K562 (cell line): ENCODE data around the gene NR1D2. TPM values are rescaled to one million over a fixed set of nuclear protein-coding genes. Genes with fewer than 3 reads are reported as not detected.

Experiments
- ATAC-seq: fragments of 200-7000 bp; cut with Tn5 transposase; 3 replicates; pipeline ENCODE4 v1.9.1; 2020; ENCODE audit warnings: moderate library complexity
- BruUV-seq: library from RNA; stranded (reverse); fragments of 400-500 nt; replicated peaks from 2 replicates; lab custom pipeline; 2021; lab: Mats Ljungman, UMichigan
- CTCF ChIA-PET: fragments of 300-600 bp; formaldehyde crosslinking; extraction: SDS; loops from one replicate; lab custom pipeline; 2021; ENCODE audit warnings: low intra/inter-chr PET ratio; lab: Yijun Ruan, JAX
- POLR2A ChIA-PET: fragments of 300-600, 350-650 bp; sonication (Branson Sonifier 250); formaldehyde crosslinking; extraction: SDS; loops from one replicate; lab custom pipeline; 2021; ENCODE audit warnings: antibody characterized with exemption, inconsistent platforms; lab: Yijun Ruan, JAX
- DNase-seq, 4 experiments: peaks; one replicate each; pipeline versions ENCODE4 v3.0.0 to v3.0.0-alpha.2; 2011 to 2018; ENCODE audit warnings: low spot score in 3 of 4, mixed read lengths in 3 of 4; ENCODE audit errors: extremely low read depth in 1 of 4
- FAIRE-seq: peaks from 2 replicates; lab custom pipeline; 2011; peaks lifted over from hg19 to GRCh38; lab: Jason Lieb, UNC
- H2AFZ ChIP-seq: 2 replicates; pipeline ENCODE4 v1.6.0; 2011; ENCODE audit warnings: low read depth, low read length, control low read depth, inconsistent platforms
- H3K27ac ChIP-seq: fragments of 200-600 bp; 3 replicates; pipeline ENCODE4 v1.8.0; 2011; ENCODE audit warnings: low read depth, mild to moderate bottlenecking, control low read depth, inconsistent platforms, low read length, moderate library complexity, mixed read lengths; ENCODE audit errors: extremely low read depth
- H3K27me3 ChIP-seq, 2 experiments: fragments of 300-600 bp in 1 of 2; 2 replicates in 1 of 2; 3 replicates in 1 of 2; pipeline versions ENCODE4 v1.6.0 to v1.8.0; 2011; ENCODE audit warnings: inconsistent platforms in 2 of 2, low read length in 2 of 2, mild to moderate bottlenecking in 1 of 2, mixed read lengths in 1 of 2, moderate library complexity in 1 of 2; ENCODE audit not compliant: control insufficient read depth in 2 of 2, insufficient read depth in 2 of 2
- H3K36me3 ChIP-seq: fragments of 300-600 bp; 3 replicates; pipeline ENCODE4 v1.8.0; 2011; ENCODE audit warnings: mild to moderate bottlenecking, low read length, inconsistent platforms; ENCODE audit not compliant: control insufficient read depth, insufficient read depth
- H3K4me1 ChIP-seq, 2 experiments: fragments of 200-600 bp in 1 of 2; replicated peaks in 1 of 2; 2 replicates in 1 of 2; 3 replicates in 1 of 2; pipeline versions ENCODE4 v1.5.1 to v1.8.0; 2011; ENCODE audit warnings: inconsistent platforms in 2 of 2, low read length in 2 of 2, mild to moderate bottlenecking in 1 of 2, mixed read lengths in 1 of 2, moderate library complexity in 1 of 2; ENCODE audit not compliant: control insufficient read depth in 2 of 2, insufficient read depth in 2 of 2
- H3K4me2 ChIP-seq: 2 replicates; pipeline ENCODE4 v1.6.1; 2011; ENCODE audit warnings: low read length, control low read depth, inconsistent platforms, mixed read lengths; ENCODE audit not compliant: insufficient read depth
- H3K4me3 ChIP-seq: fragments of 200-600 bp; sonication (generic), shearing (Covaris generic); 2 replicates; pipeline ENCODE4 v1.5.1; 2016; ENCODE audit warnings: control low read depth, inconsistent platforms
- H3K79me2 ChIP-seq: fragments of 200-600 bp; 3 replicates; pipeline ENCODE4 v1.8.0; 2011; ENCODE audit warnings: low read length, inconsistent platforms; ENCODE audit not compliant: control insufficient read depth, insufficient read depth
- H3K9ac ChIP-seq, 2 experiments: 2 replicates each; pipeline versions ENCODE4 v1.6.0 to v1.6.1; 2011; ENCODE audit warnings: low read depth in 2 of 2, low read length in 2 of 2, control low read depth in 1 of 2, inconsistent platforms in 1 of 2, mild to moderate bottlenecking in 1 of 2, mixed read lengths in 1 of 2; ENCODE audit not compliant: insufficient read depth in 1 of 2
- H3K9me1 ChIP-seq: one replicate; pipeline ENCODE4 v1.6.0; 2011; ENCODE audit warnings: inconsistent platforms, mild to moderate bottlenecking, low read length, moderate library complexity; ENCODE audit not compliant: control insufficient read depth, insufficient read depth
- H3K9me3 ChIP-seq: replicated peaks from 2 replicates; pipeline ENCODE4 v1.5.1; 2011; ENCODE audit warnings: low read depth, low read length, inconsistent platforms; ENCODE audit not compliant: control insufficient read depth, insufficient read depth
- H4K20me1 ChIP-seq: replicated peaks from 2 replicates; pipeline ENCODE4 v1.6.1; 2011; ENCODE audit warnings: low read length, inconsistent platforms, mixed read lengths; ENCODE audit not compliant: control insufficient read depth, insufficient read depth
- CBX3 ChIP-seq, 2 experiments: IDR thresholded peaks; 1 replicate in 1 of 2; 2 replicates in 1 of 2; pipeline ENCODE4 v1.6.1; 2012; ENCODE audit warnings: inconsistent platforms in 2 of 2, low read length in 2 of 2, borderline replicate concordance in 1 of 2, control low read depth in 1 of 2
- MAFG ChIP-seq: fragments of 450-650 bp; conservative IDR thresholded peaks from 2 replicates; pipeline ENCODE4 v1.6.1; 2016; ENCODE audit warnings: missing genetic modification characterization, missing compliant biosample characterization
- PHTF2 ChIP-seq: fragments of 250-450 bp; sonication (Bioruptor Pico); IDR thresholded peaks from 2 replicates; pipeline ENCODE4 v1.5.0; 2021; ENCODE audit warnings: mild to moderate bottlenecking
- TRIM28 ChIP-seq: fragments of 450-650 bp; IDR thresholded peaks from 2 replicates; pipeline ENCODE4 v1.6.1; 2017
- ZNF316 ChIP-seq: fragments of 450-650 bp; IDR thresholded peaks from 2 replicates; pipeline ENCODE4 v1.6.1; 2016
- WGBS: fragments of 100-300 bp; shearing (Covaris generic); methylation state at CpG from one replicate; pipeline ENCODE4 v1.1.6; 2016; ENCODE audit warnings: low coverage, mixed read lengths; ENCODE audit not compliant: insufficient coverage; ENCODE audit errors: missing lambda C conversion rate; 5-methylcytosine and 5-hydroxymethylcytosine counted together
- in situ Hi-C: fragments of 300-500 bp; cut with MboI; formaldehyde crosslinking; loops from 4 replicates; pipeline ENCODE4 v1.15.0; 2018; ENCODE audit warnings: inconsistent platforms, mixed read lengths
- intact Hi-C: fragments of 100-400 bp; cut with micrococcal nuclease; formaldehyde crosslinking; loops from 2 replicates; pipeline ENCODE4 v1.14.2; 2022
- polyA plus RNA-seq, 8 experiments: library from polyadenylated mRNA; depleted of rRNA in 4 of 8; stranded (reverse) in 5 of 8; unstranded in 3 of 8; fragments of >200 nt; fragmentation: Nextera tagmentation in 2 of 8; fragmentation: Illumina TruSeq in 1 of 8; extraction: Ambion mirVana in 2 of 8; extraction: Trizol in 1 of 8; gene quantifications; 2 replicates each; pipeline versions ENCODE4 v1.2.1 to v1.2.3, GENCODE V29; 2011 to 2014; ENCODE audit warnings: inconsistent platforms in 1 of 8, missing spikeins in 1 of 8
- total RNA-seq, 7 experiments: library from RNA; depleted of rRNA in 6 of 7; stranded (reverse); fragments of >200 nt in 6 of 7; fragmentation: Illumina TruSeq in 2 of 7; extraction: Trizol in 2 of 7; gene quantifications; 2 replicates each; pipeline versions ENCODE4 v1.2.1 to v1.2.3, GENCODE V29; 2011 to 2021; ENCODE audit warnings: low replicate concordance in 1 of 7
- TF ChIP-seq, protein P1 (sequence below): IDR thresholded peaks from 2 replicates; pipeline ENCODE4 v1.6.1; 2012; ENCODE audit warnings: low read depth, low read length, improper control_type of control experiment, borderline replicate concordance
- TF ChIP-seq, protein P2 (sequence below): fragments of 250-450 bp; sonication (Bioruptor Pico); IDR thresholded peaks from 2 replicates; pipeline ENCODE4 v1.8.0; 2022; ENCODE audit warnings: moderate library complexity, mild to moderate bottlenecking, inconsistent platforms

NR1D2 gene
- total and polyA plus RNA-seq, 9 of the 15 experiments (the other 6 are each of a cell fraction or from before 2014, with no cell fraction given): 1.2 to 5.5 (median 2.9) TPM

DNA sequence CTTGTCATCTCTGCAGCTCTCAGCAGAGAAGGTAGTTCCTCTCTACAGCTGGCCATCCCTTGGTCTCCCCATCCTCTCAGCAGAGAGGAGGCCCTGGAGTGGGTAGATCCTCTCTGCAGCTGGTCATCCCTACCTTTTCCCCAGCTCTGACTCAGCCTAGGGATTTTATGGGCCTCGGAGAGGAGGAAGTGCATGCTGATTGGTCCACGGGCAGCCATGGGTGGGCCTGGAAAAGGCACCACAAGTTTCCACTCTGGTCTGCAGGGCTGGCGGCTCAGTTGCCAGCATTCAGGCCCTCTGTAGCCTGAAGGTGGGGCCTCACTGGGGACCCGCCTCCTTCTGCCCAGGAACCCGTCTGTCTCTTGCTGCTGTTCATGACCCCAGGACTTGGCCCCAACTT lies 36.9 kb downstream of the NR1D2 start:
- H3K4me2 ChIP-seq: no peak overlapping the region
- ChIA-PET CTCF (no interaction called here), POLR2A (interaction anchor here (2.3 kb wide), 1 partner anchor 65 kb away, joined by 7 read pairs; the partner anchor contains the start of genes NKIRAS1 and RPL15)
- 20% methylated on average over 3 of the region's 5 CpGs for WGBS
- FAIRE-seq (no peak), ATAC-seq (peak; percentile 65), DNase-seq (no peak)
- H3K9ac ChIP-seq: no peak overlapping the region
- peaks cover 0 to 4% of the 10 kb centered on the region in 2 experiments; a peak in 1 of 5 replicates for H3K27me3 ChIP-seq
- H3K4me1 ChIP-seq: peaks cover 0 to 7% of the 10 kb centered on the region in 2 experiments; a peak in 1 of 5 replicates
- no peaks in the 10 kb centered on the region for H3K79me2 ChIP-seq
- no peaks in the 10 kb centered on the region for H4K20me1 ChIP-seq
- H3K36me3 ChIP-seq: no peaks in the 10 kb centered on the region
- intact Hi-C loops: no loop called here
- H3K4me3 ChIP-seq: no peak overlapping the region
- H2AFZ ChIP-seq: no peak overlapping the region
- TF ChIP-seq TRIM28 (0 out of 2 replicates have a peak, but pooled peaks have one; percentile 31), CBX3 (IDR thresholded peaks at IDR 0.05; ENCODE audit: borderline replicate concordance in 1 of 2, low read length in 2 of 2) (peak in 1 of 2 experiments; percentile 42; a peak in 1 of 3 replicates), PHTF2 (CRISPR knock-in tag) (no peak)
- in situ Hi-C loops: no loop called here
- BruUV-seq: no TSS peak
- no peaks in the 10 kb centered on the region for H3K9me3 ChIP-seq
- H3K27ac ChIP-seq: no peak overlapping the region
- no peaks in the 10 kb centered on the region for H3K9me1 ChIP-seq

DNA sequence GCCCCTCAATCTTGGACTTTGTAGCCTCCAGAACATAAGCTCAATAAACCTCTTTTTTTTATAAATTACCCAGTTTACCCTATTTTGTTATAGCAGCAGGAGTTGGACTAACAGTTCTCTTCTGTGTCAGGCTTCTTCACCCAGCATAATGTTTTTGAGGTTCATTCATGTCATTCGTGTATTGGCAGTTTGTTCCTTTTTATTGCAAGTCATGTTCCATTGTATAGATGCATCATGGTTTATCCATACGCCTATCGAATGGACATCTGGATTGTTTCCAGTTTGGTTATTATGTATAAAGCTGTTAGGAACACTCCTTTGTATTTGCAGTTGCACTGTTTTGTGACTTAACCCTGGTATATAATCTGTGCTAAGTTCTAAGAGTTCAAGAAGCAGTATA lies 39.8 kb downstream of the NR1D2 start:
- Histone ChIP-seq H3K9ac (no peak overlapping the region), H3K79me2 (no peaks in the 10 kb centered on the region), H3K9me1 (no peaks in the 10 kb centered on the region), H3K4me2 (no peak overlapping the region), H4K20me1 (no peaks in the 10 kb centered on the region), H3K27ac (no peak overlapping the region), H2AFZ (no peak overlapping the region), H3K9me3 (no peaks in the 10 kb centered on the region), H3K4me1 (peaks cover 0 to 7% of the 10 kb centered on the region in 2 experiments; a peak in 1 of 5 replicates)
- DNase-seq (no peak), ATAC-seq (no peak)
- CTCF ChIA-PET: no interaction called here
- POLR2A ChIA-PET: no interaction called here
- intact Hi-C loops: no loop called here
- in situ Hi-C loops: no loop called here
- no TSS peak for BruUV-seq
- TF ChIP-seq MAFG (tag) (peak; percentile 55), ZNF316 (peak; percentile 38)
- TF ChIP-seq, protein P1, sequence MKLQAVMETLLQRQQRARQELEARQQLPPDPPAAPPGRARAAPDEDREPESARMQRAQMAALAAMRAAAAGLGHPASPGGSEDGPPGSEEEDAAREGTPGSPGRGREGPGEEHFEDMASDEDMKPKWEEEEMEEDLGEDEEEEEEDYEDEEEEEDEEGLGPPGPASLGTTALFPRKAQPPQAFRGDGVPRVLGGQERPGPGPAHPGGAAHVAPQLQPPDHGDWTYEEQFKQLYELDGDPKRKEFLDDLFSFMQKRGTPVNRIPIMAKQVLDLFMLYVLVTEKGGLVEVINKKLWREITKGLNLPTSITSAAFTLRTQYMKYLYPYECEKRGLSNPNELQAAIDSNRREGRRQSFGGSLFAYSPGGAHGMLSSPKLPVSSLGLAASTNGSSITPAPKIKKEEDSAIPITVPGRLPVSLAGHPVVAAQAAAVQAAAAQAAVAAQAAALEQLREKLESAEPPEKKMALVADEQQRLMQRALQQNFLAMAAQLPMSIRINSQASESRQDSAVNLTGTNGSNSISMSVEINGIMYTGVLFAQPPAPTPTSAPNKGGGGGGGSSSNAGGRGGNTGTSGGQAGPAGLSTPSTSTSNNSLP: no peak
- TF ChIP-seq, protein P2, sequence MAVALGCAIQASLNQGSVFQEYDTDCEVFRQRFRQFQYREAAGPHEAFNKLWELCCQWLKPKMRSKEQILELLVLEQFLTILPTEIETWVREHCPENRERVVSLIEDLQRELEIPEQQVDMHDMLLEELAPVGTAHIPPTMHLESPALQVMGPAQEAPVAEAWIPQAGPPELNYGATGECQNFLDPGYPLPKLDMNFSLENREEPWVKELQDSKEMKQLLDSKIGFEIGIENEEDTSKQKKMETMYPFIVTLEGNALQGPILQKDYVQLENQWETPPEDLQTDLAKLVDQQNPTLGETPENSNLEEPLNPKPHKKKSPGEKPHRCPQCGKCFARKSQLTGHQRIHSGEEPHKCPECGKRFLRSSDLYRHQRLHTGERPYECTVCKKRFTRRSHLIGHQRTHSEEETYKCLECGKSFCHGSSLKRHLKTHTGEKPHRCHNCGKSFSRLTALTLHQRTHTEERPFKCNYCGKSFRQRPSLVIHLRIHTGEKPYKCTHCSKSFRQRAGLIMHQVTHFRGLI (CRISPR knock-in tag): no peak
- TF ChIP-seq, all 486 proteins: peak for 2
- H3K4me3 ChIP-seq: no peak overlapping the region
- no peaks in the 10 kb centered on the region for H3K36me3 ChIP-seq
- WGBS: 17% methylated on average over 3 of the region's 3 CpGs
- peaks cover 0 to 17% of the 10 kb centered on the region in 2 experiments; a peak in 2 of 5 replicates for H3K27me3 ChIP-seq
- peak; percentile 23 for FAIRE-seq
